HUES6 (cell line): Measurements from ENCODE around the gene RPRD1B.

Source experiments
- H3K27ac ChIP-seq: 2 replicates; pipeline ENCODE4 v1.7.0; 2013; ENCODE audit warnings: low read depth, mild to moderate bottlenecking, low read length, inconsistent platforms
- H3K27me3 ChIP-seq: 2 replicates; pipeline ENCODE4 v1.6.1; 2013; ENCODE audit warnings: low read length; ENCODE audit not compliant: control insufficient read depth, insufficient read depth
- H3K36me3 ChIP-seq: 2 replicates; pipeline ENCODE4 v1.6.1; 2013; ENCODE audit warnings: low read length; ENCODE audit not compliant: control insufficient read depth, insufficient read depth
- H3K4me1 ChIP-seq: 2 replicates; pipeline ENCODE4 v1.6.1; 2013; ENCODE audit warnings: low read length; ENCODE audit not compliant: control insufficient read depth, insufficient read depth
- H3K4me3 ChIP-seq: 2 replicates; pipeline ENCODE4 v1.5.1; 2013; ENCODE audit warnings: low read depth, low read length
- H3K9ac ChIP-seq: one replicate; pipeline ENCODE4 v1.6.1; 2013; ENCODE audit warnings: mild to moderate bottlenecking, low read length
- H3K9me3 ChIP-seq: 2 replicates; pipeline ENCODE4 v1.6.1; 2013; ENCODE audit warnings: low read depth, low read length; ENCODE audit not compliant: control insufficient read depth, insufficient read depth

Gene RPRD1B

GRCh38 chr20:38139977-38140753, 106.6 kb downstream of the RPRD1B start:
- Histone ChIP-seq H3K9ac (no peak overlapping the region), H3K36me3 (no peaks in the 10 kb centered on the region), H3K9me3 (no peaks in the 10 kb centered on the region), H3K4me3 (no peak overlapping the region), H3K27ac (no peak overlapping the region), H3K4me1 (peaks cover 36% of the 10 kb centered on the region), H3K27me3 (no peaks in the 10 kb centered on the region)

- Histone ChIP-seq H3K9ac (no peak overlapping the region), H3K27me3 (no peaks in the 10 kb centered on the region), H3K36me3 (no peaks in the 10 kb centered on the region), H3K4me1 (peaks cover 36% of the 10 kb centered on the region), H3K27ac (no peak overlapping the region), H3K9me3 (no peaks in the 10 kb centered on the region), H3K4me3 (no peak overlapping the region)
Measured at GRCh38 chr20:38141204-38141888, 107.8 kb downstream of the RPRD1B start.
